WERI-Rb-1 (cell line): ENCODE results near the gene TBL1X.

Experiments
- DNase-seq: peaks from one replicate; pipeline ENCODE4 v3.0.0-alpha.2; 2020
- H3K27ac ChIP-seq: fragments of 250-450 bp; sonication (Bioruptor Pico); 2 replicates; pipeline ENCODE4 v1.5.1; 2020; ENCODE audit warnings: mild to moderate bottlenecking, moderate library complexity
- H3K27me3 ChIP-seq: fragments of 250-450 bp; sonication (Bioruptor Pico); 2 replicates; pipeline ENCODE4 v1.5.1; 2021; ENCODE audit warnings: mild to moderate bottlenecking, low read depth, moderate library complexity; ENCODE audit not compliant: insufficient read depth, severe bottlenecking
- H3K36me3 ChIP-seq: fragments of 250-450 bp; sonication (Bioruptor Pico); 2 replicates; pipeline ENCODE4 v1.5.1; 2020; ENCODE audit warnings: mild to moderate bottlenecking, moderate library complexity
- H3K4me3 ChIP-seq: 2 replicates; pipeline ENCODE4 v1.5.1; 2011; ENCODE audit warnings: low read depth, mild to moderate bottlenecking, control low read depth, low read length
- H3K9me3 ChIP-seq: fragments of 250-450 bp; sonication (Bioruptor Pico); 2 replicates; pipeline ENCODE4 v1.5.1; 2021; ENCODE audit warnings: mild to moderate bottlenecking, moderate library complexity; ENCODE audit not compliant: severe bottlenecking
- TF ChIP-seq, protein P1 (sequence below): IDR thresholded peaks from 2 replicates; pipeline ENCODE4 v1.5.1; 2011; ENCODE audit warnings: low read depth, mild to moderate bottlenecking, control low read depth, inconsistent platforms, low read length

The TBL1X gene

DNA sequence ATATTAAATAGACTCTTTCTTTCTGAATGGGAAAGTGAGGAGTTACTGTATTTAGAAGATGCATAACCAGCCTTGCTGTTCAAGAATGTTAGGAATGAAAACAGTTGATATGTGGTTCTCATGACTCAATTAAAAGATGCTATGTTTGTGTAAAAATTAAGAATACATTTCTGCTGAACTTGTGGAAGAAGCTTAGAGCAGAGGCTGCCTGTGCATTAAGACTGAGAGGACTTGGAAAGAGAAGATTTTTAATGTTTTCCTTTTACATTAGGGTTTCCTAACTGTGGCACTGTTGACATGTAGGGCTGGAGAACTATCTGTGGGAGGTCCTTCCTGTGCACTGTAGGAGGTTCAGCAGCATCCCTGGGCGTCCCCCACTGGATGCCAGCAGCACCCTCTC, 163.1 kb downstream of the TBL1X start:
- no peaks in the 10 kb centered on the region for H3K36me3 ChIP-seq
- H3K4me3 ChIP-seq = no peak overlapping the region
- H3K27me3 ChIP-seq = peaks cover 8% of the 10 kb centered on the region
- TF ChIP-seq, protein P1, sequence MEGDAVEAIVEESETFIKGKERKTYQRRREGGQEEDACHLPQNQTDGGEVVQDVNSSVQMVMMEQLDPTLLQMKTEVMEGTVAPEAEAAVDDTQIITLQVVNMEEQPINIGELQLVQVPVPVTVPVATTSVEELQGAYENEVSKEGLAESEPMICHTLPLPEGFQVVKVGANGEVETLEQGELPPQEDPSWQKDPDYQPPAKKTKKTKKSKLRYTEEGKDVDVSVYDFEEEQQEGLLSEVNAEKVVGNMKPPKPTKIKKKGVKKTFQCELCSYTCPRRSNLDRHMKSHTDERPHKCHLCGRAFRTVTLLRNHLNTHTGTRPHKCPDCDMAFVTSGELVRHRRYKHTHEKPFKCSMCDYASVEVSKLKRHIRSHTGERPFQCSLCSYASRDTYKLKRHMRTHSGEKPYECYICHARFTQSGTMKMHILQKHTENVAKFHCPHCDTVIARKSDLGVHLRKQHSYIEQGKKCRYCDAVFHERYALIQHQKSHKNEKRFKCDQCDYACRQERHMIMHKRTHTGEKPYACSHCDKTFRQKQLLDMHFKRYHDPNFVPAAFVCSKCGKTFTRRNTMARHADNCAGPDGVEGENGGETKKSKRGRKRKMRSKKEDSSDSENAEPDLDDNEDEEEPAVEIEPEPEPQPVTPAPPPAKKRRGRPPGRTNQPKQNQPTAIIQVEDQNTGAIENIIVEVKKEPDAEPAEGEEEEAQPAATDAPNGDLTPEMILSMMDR = no peak
- no peak overlapping the region for H3K27ac ChIP-seq
- no peak for DNase-seq
- H3K9me3 ChIP-seq = no peaks in the 10 kb centered on the region

DNA sequence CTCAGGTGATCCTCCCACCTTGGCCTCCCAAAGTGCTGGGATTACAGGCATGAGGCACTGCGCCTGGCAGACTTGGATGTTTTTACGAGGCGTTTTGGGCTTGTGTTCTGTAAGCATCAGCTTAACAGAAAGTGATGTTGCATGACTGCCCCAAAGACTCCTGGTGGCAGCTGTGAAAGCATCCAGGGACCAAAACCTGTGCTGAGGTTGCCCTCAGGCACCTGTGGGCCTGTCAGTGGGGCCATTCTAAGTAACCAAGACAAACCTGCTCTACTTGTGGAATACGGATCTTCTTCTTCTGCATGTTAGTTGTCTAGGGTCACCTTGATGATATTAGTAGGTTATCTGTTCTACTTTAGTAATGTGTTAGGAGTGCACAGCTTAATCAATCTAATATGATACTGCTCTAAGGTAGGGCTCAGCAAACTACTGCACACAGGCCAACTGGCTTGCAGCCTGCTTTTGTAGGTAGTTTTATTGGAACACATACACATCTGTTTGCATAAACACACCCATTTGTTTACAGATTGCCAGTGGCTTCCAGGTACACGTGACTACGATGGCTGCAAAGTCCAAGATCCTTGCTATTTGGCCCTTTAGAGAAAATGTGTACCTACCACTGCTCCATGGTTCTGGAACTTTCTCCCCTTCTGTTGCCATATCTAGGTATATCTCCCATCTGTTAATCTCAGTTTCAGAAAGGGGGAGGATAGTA, 164.1 kb downstream of the TBL1X start:
- Histone ChIP-seq H3K36me3 (no peaks in the 10 kb centered on the region), H3K4me3 (no peak overlapping the region), H3K27ac (no peak overlapping the region), H3K9me3 (no peaks in the 10 kb centered on the region), H3K27me3 (peaks cover 6% of the 10 kb centered on the region)
- TF ChIP-seq, protein P1 = no peak
- no peak for DNase-seq

DNA sequence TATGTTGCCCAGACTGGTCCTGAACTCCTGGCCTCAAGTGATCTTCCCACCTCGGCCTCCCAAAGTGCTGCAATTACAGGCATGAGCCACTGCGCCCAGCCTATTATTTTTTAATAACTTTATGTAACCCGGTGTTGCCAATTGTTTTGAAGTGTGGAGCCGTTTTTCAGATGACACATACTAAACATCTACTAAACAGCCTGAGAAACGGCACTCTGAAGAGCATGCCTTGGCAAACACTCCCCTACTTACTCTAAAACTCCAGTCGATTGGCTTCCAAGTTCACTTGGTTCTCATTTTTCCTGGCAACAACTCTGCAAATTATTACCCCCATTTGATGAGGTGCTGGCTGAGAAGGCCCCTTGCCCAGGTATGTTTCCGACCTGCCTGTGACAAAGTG, 169.7 kb downstream of the TBL1X start:
- H3K9me3 ChIP-seq = no peaks in the 10 kb centered on the region
- H3K36me3 ChIP-seq = no peaks in the 10 kb centered on the region
- TF ChIP-seq, protein P1 = no peak
- H3K4me3 ChIP-seq = no peak overlapping the region
- H3K27me3 ChIP-seq = no peaks in the 10 kb centered on the region
- no peak for DNase-seq
- H3K27ac ChIP-seq = no peak overlapping the region

DNA sequence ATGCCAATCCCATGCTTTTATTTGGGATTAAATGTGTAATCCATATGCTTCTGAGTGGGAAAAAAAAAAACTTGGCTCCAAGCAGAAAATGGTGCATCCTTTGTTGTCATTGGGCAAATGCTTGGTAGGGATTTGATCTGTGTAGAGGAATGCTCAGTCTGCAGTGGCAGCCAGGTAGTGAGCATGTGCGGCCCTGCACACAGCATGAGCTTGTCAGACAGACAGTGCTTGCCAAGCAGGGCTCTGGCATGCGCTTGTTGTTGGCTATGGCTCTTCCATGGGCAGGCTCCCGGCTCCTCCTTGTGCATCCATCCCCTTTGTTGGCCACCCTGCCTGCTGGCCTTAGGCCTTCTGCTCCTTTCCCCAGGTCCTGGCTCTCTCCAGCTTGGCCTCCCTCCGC, 170.5 kb downstream of the TBL1X start:
- Histone ChIP-seq H3K27ac (no peak overlapping the region), H3K36me3 (no peaks in the 10 kb centered on the region), H3K9me3 (no peaks in the 10 kb centered on the region), H3K27me3 (peaks cover 2% of the 10 kb centered on the region), H3K4me3 (no peak overlapping the region)
- TF ChIP-seq, protein P1 = no peak
- no peak for DNase-seq

DNA sequence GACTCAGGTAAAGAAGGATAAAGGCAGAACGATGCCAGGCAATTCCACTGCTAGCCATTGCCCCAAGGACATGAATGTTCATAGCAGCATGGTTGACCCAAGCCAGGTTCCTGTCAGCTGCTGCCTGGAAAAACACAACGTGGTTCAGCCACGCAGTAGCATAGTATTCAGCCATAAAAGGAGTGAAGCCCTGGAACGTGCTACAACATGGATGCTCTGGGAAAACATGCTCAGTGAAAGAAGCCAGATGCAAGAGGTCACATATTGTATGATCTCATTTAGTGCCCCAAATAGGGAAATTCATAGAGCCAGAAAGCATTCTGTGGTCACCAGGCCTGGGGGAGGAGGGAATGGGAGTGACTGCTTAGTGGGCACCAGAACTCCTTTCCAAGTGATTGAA, 170.9 kb downstream of the TBL1X start:
- TF ChIP-seq, protein P1 = no peak
- no peak overlapping the region for H3K4me3 ChIP-seq
- DNase-seq = no peak

DNA sequence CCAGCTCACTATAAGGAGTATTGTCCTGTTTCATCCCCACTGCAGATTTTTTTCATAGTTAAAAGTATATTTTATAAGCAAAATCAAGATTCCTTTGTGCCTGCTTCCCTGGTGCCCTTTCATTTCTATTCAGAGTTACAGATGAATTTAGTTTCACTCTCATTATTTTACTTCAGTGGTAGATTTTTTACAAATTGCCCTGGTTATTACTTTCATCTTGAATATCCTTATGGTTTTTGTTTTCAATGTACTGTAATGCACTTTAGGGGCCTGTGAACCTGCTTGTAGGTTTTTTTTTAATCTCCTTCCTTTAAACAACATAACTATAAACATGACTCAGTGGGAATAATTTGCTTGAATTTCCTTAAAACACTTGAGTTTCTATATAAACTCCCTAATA, 174.0 kb downstream of the TBL1X start:
- no peak overlapping the region for H3K27ac ChIP-seq

More for the DNA sequence above, 170.9 kb downstream of the TBL1X start:
- Histone ChIP-seq H3K9me3 (no peaks in the 10 kb centered on the region), H3K36me3 (no peaks in the 10 kb centered on the region), H3K27me3 (peaks cover 2% of the 10 kb centered on the region), H3K27ac (no peak overlapping the region)

More for the DNA sequence above, 174.0 kb downstream of the TBL1X start:
- no peaks in the 10 kb centered on the region for H3K36me3 ChIP-seq
- H3K9me3 ChIP-seq = no peaks in the 10 kb centered on the region
- peaks cover 2% of the 10 kb centered on the region for H3K27me3 ChIP-seq
- no peak for DNase-seq
- H3K4me3 ChIP-seq = no peak overlapping the region
- TF ChIP-seq, protein P1 = no peak
